NCI-H69 (cell line): ENCODE data around the gene SOBP.

ENCODE experiments used
- DNase-seq: peaks from one replicate; lab custom pipeline; 2025; lab: John Stamatoyannopoulos, UW

SOBP gene

GRCh38 chr6:107639511-107639910 lies 149.6 kb downstream of the SOBP start:
- DNase-seq = no peak

- no peak for DNase-seq
Measured at GRCh38 chr6:107641071-107641470, 151.2 kb downstream of the SOBP start.

- DNase-seq = no peak
Measured at GRCh38 chr6:107641500-107641941, 151.6 kb downstream of the SOBP start.

GRCh38 chr6:107642095-107642860 lies 152.4 kb downstream of the SOBP start:
- no peak for DNase-seq

- DNase-seq = no peak
Measured at GRCh38 chr6:107642861-107643328, 153.0 kb downstream of the SOBP start.

- DNase-seq = no peak
Measured at GRCh38 chr6:107644513-107644912, 154.6 kb downstream of the SOBP start.

GRCh38 chr6:107645740-107646139 lies 155.8 kb downstream of the SOBP start:
- no peak for DNase-seq

- no peak for DNase-seq
Measured at GRCh38 chr6:107646176-107646575, 156.3 kb downstream of the SOBP start.

- no peak for DNase-seq
Measured at GRCh38 chr6:107646776-107647438, 157.0 kb downstream of the SOBP start.

- DNase-seq = no peak
Measured at GRCh38 chr6:107647439-107647948, 157.6 kb downstream of the SOBP start.

GRCh38 chr6:107648983-107649382 lies 159.1 kb downstream of the SOBP start:
- no peak for DNase-seq

GRCh38 chr6:107652526-107653182 lies 162.7 kb downstream of the SOBP start:
- DNase-seq = no peak

GRCh38 chr6:107653183-107653580 lies 163.3 kb downstream of the SOBP start:
- DNase-seq = peak; percentile 92

GRCh38 chr6:107653861-107654394 lies 164.0 kb downstream of the SOBP start:
- DNase-seq = no peak

- DNase-seq = no peak
Measured at GRCh38 chr6:107654764-107655163, 164.8 kb downstream of the SOBP start.

- DNase-seq = peak; percentile 72
Measured at GRCh38 chr6:107655245-107655644, 165.3 kb downstream of the SOBP start.

GRCh38 chr6:107655864-107656263 lies 165.9 kb downstream of the SOBP start:
- DNase-seq = no peak

GRCh38 chr6:107656401-107656800 lies 166.5 kb downstream of the SOBP start:
- no peak for DNase-seq

- DNase-seq = peak; percentile 18
Measured at GRCh38 chr6:107656883-107657282, 167.0 kb downstream of the SOBP start.

GRCh38 chr6:107657373-107657754 lies 167.4 kb downstream of the SOBP start:
- peak; percentile 42 for DNase-seq

- peak; percentile 97 for DNase-seq
Measured at GRCh38 chr6:107657755-107658461, 168.0 kb downstream of the SOBP start.
